Stimulated activated CD8-positive, alpha-beta memory T cell treated with anti-CD3 and anti-CD28 coated beads, Interleukin-2, amount 100 ng/mL, for 48 hours (primary cell): ENCODE results near the gene CASTOR1.

Source experiments
- DNase-seq, 2 donors: peaks; one replicate each; pipeline ENCODE4 v3.0.0-alpha.2; 2020; ENCODE audit warnings: low read depth in 2 of 2

The CASTOR1 gene

GRCh38 chr22:30263883-30264282, 25.4 kb downstream of the CASTOR1 start:
- DNase-seq, result no peak

- DNase-seq, result peak; percentile 65 to 78
These were observed 26.2 kb downstream of the CASTOR1 start for GRCh38 chr22:30262917-30263741.

- DNase-seq, result no peak
These were observed 27.2 kb downstream of the CASTOR1 start for GRCh38 chr22:30262112-30262511.

DNA sequence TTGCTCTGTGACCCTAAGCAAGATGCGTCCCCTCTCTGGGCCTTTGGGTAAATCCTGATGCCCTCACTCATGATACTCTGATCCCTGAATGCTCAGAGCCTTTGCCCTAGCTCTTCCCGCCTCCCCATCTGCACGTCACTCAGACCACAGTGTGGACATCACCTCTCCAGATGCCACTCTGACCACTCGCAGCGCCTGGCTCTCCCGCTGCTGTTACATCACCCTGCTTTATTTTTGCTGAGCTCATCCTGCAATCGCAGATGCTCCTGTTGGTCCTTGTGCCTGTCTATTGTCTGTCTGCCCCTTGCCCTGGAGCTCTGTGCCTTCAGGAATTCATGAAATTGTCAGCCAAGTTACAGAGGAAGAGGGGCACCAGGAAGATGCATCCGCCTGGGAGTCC, 28.2 kb downstream of the CASTOR1 start:
- DNase-seq, result no peak

DNA sequence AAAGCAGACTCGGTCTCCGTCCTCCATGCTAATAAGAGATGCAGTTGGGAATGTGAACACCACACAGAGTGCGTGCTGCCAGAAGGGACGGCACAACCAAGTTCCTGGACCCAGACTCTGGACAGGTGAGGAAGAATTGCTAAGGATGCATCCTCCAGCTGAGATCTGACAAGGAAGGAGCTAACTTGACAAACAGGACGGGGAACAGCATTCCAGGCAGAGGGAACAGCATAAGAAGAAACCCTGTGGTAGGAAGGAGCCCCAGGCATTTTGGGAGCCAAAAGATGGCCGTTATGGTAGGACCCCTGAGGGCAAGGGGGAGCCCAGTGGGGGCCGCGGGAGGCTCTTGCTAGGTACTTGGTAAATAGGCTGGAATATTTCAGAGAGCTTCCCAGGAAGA, 28.6 kb downstream of the CASTOR1 start:
- no peak for DNase-seq

DNA sequence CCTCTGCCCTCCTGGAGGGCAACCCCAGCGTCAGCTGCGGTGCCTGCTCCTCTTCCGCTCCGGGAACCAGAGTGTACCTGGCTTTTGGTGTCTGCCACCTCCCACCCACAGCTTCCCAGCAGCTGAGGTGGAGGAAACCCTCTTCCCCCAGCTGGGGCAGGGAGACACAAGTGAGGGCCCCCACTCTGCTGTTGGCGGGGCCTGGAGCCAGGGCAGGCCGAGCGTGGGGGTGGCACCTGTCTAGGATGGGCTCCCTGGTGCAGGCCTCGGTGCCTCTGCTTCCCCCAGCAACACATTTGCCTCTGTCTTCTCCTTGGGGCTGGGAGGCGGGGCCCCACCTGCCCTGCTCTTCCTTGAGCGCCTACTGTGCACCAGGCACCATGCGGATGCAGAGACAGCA, 29.0 kb downstream of the CASTOR1 start:
- DNase-seq, result no peak

DNA sequence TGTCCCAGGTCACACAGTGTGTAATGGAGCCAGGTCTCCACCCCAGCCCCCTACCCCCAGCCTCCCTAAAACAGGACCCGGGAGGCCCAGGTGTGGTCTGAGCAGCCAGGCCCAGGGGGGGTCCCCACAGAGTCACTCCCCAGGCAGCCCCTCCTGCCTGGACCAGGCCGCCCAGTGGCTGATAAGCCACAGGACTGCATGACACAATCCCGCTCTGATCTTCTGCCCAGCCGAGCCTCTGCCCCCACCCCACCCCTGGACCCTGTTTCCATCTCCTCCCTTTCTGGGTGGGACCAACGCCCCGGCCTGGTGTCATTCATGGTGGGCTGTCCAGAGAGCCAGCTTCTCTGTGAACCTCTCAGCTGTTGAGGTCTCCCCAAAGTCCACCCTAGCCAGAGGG, 35.0 kb downstream of the CASTOR1 start:
- DNase-seq, result no peak

GRCh38 chr22:30253205-30253852, 36.0 kb downstream of the CASTOR1 start:
- no peak for DNase-seq

DNA sequence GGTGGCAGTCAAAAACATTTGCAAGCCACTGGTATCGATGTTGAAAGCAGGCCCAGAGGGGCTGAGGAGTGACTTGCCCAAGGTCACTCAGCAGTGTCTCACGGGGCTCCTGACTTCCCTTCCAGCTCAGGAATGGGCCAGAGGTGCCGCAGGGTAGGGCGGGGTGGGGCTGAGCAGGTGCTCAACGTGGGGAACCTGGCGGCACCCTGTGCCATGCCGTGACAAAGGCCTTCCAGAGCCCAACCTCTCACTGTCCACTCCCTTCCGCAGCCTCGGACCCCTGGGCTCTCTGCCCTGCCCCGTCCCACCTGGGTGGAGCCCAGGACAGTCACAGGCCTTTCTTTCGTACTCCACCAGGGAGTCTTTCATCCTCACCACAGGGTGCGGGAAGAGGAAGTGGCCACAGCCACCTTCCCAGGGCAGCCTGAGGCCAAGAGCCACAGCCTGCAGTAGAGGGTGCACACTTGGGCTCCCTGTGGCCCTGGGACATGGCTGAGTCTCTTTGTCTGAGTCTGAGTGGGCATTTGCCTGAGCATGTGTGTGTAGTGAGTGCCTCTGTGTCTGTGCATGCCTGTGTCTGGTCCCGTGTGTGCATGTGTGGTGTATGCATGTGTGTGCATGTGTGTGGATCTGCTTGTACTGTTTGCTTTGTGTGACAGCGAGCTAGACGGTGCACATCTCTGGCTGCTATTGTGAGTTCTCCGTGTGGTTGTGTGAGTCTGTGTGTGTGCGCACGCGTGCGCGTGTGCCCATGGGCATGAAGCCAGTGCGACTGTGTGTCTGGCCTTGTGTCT, 36.7 kb downstream of the CASTOR1 start:
- no peak for DNase-seq

DNA sequence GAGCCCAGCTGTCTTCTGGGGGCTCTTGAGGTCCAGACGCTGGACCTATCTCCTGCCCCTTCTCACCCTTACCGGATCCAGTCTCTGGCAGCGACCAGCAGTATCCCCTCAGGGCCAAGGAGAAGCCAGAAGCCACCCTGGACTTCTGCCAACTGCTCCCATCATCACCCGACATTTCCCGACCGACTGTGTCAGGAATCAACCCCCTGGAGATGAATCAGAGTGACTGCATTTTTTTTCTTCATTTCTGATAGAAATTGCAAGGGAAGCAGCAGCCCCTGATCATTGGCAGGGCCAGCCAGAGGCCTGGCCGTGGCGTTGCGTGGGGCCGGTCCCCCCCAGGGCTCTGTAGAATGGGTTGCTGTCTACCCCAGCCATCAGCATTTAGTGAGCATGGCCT, 37.6 kb downstream of the CASTOR1 start:
- no peak for DNase-seq

GRCh38 chr22:30250661-30251267, 38.5 kb downstream of the CASTOR1 start:
- no peak for DNase-seq

- DNase-seq, result no peak
These were observed 39.2 kb downstream of the CASTOR1 start for GRCh38 chr22:30250039-30250565.

DNA sequence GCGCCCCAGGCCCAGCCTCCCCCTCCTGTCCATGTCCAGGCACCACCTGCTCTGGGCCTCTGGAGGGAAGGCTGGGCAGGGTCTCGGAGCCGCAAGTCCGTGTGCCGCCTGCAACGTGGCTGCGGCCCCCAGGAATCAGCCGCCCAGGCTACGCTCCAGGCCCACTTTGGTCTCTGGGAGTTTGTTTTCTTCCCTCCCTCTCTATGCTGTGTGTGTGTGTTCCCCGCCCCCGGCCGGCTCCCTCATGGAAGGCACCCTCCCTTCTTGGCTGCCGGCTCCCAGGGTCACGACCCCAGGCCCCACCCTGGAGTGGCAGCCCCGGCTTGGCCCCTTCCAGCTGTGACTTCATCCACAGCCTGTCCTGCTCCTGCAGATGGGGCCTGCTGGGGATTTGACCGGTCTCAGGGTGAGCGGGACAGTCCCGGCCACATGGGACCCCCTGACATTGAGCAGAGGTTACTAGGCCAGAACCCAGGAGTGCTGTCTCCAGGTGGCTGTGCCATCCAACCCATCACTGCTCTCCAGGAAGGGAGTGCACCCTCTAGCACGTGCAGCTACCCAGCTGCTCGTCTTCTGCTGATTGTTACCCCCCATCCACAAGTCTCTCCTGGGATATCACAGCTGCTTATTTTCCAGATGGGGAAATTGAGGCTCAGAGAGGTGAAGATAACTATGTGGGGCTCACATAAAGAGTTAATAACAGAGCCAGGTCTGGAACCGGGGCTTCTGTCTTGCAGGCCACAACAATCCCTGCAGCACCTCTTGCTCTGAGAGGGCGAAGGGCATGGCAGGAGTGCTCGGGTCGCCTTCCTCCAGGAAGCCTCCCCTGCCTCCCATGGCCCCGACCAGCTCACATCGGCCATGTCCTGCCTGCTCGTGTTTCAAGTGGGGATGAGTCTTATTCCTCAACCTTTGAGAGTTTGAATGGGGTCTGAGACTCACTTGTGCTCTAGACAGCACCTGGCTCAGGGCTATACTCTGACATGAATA, 40.0 kb downstream of the CASTOR1 start:
- no peak for DNase-seq

- DNase-seq, result no peak
These were observed 40.8 kb downstream of the CASTOR1 start for GRCh38 chr22:30248484-30248883.

GRCh38 chr22:30247974-30248373, 41.3 kb downstream of the CASTOR1 start:
- DNase-seq, result no peak

DNA sequence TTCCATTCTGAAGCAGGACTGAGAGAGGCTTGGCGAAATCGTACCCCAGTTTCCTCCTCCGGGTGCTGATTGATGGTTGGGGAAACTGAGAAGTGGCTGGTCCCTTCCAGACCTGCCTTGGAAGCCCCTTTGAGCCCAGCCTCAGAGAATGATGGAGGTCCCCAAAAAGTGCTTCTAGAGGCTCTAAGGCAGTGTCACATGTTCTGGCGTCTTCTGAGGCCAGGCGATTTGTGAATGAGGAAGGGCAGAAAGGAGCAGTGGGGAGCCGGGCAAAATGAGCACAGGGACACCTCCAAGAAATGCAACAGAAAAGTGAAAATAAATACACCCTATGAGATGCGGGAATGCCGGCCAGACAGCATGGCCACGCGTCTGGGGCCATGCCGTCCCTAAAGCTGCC, 41.7 kb downstream of the CASTOR1 start:
- no peak for DNase-seq

DNA sequence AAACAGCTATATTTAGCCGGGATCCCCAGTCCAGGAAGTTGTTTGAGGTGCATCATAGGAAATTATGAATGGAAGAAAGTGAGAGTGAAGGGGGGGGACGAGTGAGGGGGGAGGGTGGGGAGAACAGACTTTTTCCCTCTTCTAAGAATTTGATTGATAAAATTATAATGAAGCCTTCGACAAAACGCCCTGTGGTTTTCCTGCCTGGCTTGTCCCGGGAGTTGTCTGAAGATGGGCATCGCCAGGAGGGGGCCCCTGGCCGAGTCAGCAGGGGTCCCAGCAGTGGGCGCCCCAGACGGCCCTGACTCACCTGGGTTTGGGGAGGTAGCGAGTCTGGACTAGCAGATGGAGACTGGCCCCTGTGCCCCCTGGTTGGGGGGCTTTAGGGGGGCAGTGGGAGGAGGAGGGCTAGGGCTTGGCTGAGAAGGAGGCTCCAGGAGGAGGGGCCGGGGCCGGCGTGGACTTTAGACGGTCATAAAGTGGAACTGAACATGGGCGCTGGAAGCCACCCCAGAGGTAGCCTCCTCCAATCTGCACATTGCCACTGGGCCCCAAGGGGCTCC, 42.4 kb downstream of the CASTOR1 start:
- DNase-seq, result no peak

DNA sequence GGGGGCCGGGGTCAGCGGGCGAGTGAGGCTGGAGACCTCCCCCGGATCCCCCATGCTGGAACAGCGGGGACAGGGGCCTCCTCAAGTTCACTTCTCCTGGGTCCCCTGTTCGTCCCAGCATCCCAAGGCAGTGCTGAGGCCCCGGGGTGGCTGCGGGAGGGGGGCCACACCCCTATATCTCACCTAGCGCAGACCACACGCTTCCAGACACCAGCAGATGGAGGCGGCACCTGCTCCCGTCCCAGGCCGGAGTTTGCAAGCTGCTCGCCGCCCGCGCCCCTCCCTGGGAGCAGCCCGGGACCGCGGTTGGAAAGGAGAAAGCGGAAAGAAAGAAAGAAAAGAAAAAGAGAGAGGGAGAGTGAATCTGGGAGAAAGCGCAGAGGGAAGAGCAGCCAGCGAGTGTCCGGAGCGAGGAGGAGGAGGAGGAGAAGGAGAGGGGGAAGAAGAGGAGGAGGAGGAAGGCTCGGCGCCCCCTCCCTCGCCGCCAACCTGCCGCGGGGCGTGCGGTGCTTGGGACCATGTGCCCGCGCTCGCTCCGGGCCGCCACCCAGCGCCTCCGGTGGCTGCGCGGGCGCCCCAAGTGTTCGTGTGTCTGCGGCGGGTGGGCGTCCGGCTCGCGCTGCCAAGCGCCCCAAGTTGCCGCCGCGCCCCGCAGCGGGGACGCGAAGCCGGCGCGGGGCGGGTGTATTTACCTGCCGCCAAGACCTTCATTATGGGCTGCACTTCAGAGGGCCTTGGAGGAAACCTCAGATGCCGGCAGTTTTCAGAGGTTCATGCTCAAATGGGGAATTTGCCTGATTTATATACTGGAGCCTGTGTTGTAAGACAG, 43.1 kb downstream of the CASTOR1 start, which contains the start of gene LIF:
LIF (minus strand) TSS at position 775 of the 829 bp plus-strand sequence; CDS start at position 711, 64 bp downstream.
- DNase-seq, result no peak
